Fibroblast of gingiva (primary cell): ENCODE measurements around the gene ABCA4.

ENCODE experiments used
- DNase-seq: peaks from one replicate; pipeline ENCODE4 v3.0.0-alpha.2; 2011; ENCODE audit warnings: low read depth

ABCA4 gene

DNA sequence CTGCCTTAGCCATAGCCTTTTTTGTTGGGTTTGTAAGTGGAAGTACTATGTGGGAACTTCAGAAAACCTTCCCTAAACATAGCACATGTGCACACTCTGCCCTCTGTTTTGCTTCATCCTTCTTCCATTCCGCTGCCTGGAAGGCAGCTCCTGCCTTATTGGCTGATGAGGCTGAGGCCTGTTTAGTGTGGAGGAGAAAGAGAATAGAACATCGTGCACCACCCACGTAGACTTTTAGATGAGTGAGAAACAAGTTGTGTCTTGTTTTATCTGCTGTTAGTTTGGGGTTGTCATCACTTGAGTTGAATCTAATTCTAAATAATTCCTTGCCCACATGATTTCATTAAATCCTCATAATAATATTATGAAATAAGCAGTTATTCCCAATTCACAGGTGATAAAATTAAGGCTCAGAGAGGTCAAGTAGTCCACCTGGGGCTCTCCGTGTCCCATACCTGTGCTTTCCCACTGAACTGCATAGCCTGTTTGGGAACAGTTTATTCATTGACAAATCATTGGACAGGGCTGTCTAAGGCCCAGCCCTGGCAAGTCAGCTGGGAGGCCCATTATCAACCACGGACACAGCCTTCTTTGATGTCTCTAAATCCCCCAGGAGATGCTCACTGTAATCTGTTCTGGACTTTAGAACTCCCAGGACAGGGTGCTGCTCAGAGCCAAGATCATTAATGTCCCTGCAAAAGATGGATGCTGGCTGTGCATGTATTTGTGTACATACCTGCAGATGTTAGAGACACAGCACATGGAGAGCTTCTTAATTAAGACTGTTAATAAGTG lies 93.0 kb downstream of the ABCA4 start:
- DNase-seq, result no peak

DNA sequence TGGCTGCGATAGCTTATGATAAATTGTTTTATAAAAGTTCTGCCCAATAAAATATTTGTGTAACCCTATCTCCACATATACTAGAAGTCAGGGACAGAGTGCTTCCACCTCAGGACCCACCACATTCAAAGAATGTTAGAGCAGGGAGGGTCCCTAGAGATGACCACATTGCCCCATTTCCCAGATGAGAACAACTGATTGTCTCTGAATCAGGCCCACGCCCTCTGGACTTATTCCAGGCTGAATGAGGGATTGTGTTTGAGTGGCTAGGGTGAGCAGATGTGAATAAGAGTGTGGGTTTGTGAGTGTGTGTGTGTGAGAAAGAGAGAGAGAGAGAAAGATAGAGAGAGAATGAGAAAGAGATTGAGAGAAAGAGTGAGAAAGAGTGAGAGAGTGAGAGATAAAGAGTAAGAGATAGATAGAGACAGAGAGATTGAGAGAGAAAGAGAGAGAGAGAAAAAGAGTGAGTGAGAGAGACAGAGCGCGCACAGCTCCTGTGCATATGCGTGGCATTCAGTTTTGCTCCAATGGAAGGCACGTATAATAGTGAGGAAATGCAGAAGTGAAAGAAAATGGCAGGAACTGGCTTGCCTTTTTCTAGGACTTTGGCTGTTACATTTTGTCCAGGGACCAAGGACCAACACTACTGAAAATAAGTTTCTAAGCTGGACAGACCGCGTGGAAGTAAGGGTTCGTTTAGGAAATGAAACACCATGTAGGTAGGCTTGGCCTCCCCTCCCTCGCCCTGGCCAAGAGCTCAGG lies 94.1 kb downstream of the ABCA4 start:
- no peak for DNase-seq

DNA sequence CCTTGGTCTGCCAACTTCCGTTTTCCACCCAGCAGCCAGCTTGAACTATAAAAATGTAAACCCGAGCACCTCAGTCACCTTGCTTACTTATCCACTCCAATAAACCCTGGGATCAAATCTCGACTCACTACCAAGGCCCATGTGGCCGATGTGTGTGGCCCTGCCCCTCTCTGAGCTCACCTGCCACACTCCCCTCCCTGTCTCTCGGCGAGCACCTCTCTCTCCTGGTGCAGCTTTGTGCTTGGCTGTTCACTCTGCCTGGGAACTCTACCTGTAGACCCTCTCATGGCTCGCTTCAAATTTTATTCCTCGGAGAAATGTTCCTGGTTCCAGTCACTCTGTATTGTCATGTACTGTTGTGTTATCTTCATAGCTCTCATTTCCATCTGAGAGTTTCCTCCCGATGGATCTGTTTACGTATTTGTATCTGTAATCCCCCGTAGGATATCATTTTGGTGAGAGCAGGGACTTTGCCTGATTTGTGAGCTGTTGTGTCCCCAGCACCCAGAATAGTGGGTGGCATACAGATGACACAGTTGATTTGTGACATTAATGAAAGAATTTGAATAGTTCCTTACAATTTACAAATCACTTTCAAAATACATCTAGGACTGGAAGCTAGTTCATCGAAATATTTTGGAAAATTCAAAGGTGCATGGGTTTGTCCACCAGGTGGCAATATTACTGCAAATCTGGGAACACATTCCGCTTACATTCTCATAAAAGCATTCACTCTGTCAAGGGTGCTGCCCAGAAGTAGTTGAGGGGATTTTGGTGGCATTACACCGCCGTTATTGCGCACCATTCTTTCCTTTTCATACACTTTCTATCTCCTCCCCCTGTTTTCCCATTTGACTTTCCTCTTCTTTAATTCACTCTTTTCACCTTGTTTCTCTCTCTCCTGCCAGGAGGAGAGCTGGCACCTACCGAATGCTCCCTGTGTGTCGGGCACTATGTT lies 95.3 kb downstream of the ABCA4 start:
- peak; percentile 51 for DNase-seq

DNA sequence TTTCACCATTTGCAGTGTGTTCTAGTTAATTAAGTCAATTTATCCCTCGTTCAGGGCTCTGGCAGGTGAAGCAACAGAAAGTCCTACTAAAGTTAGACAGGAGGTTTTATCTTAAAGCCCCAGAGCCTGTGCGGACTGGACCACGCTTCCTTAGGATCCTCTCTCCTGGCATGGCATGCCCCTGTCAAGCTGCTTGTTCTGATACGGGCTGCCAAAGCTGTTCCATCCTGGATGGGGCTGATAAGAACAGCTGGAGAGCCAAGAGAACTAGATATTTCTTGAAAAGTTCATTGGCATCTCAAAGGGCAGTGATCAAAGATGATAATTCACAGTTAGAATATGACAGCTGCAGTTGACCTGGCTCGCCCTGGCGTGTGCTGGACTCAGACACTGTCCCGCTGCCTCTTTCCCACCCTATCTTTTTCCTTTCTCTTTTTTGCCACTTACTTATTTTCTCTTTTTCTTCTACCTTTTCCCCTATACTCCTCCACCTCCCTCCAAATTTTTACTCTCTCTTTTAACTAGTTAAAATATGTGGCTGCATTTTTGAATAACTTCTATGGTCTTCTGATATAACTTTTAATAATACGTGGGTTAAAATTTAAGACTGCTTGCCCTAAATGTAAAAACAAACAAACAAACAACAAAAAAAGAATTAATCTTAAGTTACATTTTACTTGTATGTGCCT lies 96.7 kb downstream of the ABCA4 start:
- DNase-seq, result no peak

DNA sequence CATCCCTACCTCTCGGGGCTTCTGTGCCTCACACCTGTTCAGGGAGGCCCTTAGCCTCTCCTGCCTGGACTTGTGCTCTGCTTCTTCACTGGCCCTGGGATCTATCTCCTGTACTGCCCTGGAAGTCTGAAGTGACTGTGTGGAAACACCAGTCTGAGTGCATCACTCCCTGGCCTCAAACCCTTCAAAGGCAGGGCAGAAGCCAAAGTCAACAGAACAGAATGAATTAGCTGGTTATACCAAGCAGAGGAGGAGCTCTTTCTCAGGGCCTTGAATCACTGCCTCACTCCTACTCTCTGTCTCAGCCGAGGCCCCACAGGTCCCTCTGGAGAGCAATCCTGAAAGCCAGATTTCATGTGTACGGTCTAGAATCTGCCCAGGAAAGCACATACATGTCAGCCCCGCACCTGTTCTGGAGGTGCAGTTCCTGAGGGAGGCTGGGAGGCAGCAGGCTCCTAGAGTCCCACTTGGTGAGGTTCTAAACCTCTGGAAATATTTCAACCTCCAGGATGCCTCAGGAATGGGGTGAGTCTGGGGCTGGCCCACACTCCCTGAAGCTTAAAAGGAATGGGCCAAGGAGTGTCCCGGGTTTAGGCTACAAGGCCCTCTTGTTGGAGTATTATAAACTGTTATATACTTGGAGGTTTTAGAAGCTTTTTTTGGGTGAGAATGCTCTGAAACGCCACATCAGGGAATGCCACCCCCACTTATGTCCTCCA lies 98.3 kb downstream of the ABCA4 start:
- DNase-seq, result peak; percentile 78

DNA sequence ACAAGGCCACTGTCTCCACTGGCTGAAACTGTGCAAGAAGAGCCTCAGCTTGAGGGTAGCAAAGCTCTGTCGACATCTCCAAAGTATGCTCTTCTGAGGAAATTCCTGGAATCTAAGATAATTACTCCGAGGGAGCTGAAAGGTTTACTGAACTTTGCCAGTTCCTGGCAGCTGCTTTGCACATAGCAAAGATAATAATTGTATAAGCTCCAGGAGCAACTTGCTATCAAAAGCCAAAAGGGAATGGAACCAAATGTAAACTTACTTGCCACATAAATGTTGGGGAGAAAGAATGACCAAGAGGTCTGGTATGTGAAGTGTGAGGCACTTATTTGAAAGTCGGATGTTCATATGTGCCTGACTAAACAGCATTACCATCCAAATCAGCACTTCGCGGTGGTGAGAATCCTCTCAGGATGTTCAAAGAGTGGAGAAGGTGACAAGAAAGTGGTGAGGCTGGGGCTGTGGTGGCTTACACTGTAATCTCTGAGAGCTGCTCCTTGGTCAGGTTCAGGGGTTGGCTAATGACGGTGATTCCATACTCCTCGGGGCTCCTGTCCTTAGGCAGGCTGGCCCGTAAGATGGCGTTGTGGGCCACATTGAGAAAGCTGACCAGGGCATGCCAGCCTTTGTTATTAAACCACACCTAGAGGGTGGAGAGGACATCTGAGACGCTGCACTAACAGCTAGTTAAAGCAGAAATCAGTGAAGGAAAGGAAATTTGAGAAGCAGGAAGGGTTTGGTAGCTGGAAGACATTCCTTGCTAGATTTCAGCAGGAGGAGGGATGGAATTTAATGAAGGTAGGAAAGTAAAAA lies 100.0 kb downstream of the ABCA4 start:
- DNase-seq, result peak; percentile 79

DNA sequence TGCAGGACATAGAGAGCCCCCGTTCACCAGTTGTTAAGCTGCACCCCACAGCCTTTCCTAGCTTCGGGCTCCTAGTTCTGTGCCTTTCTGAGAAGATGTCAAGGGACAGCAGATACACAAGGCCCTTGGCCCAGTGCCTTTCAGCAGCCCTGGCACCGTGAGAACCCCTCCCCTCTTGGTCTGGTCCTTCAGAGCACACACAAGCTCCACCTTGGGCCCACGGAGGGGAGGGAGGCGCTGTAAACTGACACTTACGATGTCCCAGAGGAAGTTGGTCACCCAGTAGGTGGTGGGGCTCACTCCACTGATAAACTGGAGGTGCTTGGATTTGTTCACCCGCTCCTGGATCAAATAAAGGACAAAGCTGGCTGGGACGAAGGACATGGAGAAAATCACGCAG lies 101.6 kb downstream of the ABCA4 start:
- no peak for DNase-seq

DNA sequence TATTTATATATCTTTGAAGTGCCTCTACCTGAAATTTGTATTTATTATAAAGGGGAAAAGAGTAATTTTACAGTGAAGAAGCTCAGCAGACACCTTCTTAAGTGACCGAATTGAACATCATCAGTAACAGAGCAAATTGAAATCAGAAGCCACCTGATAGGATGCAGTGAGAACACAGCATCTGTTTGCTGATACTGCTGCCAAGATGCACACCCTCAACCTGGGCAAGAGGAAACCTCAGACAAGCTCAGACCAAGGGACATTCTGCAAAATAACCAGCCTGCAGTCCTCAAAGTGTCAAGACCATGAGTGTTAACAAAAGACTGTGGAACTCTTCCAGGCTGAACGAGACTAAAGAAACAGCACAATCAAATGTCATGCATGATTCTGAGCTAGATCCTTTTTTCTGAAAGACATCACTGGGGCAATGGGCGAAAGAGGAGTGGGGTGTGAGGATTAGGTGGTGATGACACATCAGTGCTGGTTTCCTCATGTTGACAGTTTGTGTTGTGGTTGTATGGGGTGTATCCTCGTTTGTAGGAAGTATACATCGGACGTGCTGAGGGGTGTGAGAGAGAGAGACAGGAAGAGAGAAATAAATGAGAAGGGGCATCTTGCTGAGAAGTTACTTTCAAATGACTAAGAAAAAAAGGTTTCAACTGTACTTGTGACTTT lies 103.7 kb downstream of the ABCA4 start:
- DNase-seq, result no peak

DNA sequence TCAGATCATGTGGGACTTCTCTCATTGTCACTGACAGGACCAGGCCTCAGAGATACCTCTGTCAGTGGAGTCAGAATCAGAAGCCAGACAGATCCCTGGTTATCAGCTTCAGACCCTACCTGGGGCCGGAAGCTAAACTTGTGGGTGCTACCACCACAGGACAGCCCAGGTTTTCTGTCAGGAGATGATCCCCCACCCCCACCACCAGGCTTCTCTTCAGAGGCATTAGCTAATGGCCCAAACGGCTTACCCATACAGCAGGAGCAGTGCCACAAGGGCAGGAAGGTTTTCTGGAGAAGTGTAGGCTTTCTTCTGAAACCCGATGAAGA lies 105.5 kb downstream of the ABCA4 start:
- DNase-seq, result no peak

DNA sequence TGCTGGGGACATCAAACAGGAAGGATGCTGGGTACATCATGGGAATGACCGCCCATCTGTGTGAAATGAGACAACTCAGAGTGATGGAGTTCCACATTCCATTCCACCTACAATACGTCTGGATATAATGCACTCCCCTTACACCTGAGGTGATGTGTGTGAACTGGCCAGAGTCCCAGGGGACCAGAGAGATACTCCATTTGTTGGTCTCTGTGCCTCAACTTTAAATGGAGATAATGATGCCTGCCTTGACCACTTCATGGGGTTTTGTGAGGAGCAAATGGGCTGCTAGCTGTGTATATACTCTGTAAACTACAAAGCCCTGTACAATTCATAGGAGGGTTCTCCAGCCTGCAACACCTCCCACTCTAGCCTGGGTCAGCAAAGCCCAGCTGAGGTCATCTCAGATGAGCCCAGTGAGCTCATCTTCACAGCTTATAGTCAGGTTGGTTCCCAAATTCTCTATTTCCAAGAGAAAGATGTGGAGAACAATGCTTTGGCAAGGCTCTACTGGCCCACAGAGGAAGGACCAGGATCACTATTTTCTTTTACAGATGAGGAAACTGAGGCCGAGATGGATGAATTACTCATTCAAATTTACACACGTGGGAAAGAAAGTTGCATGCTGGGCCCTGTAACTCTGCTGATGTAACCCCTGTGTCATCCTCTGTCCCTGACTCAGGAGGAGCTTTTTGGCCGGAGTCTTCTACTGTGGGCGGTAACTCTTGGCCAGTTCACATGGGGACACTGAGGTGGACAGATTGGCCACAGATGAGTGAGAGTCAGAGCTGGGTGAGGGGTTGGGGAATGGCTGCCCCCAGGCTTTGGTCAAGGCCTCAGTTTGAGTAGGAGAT lies 106.1 kb downstream of the ABCA4 start:
- no peak for DNase-seq

DNA sequence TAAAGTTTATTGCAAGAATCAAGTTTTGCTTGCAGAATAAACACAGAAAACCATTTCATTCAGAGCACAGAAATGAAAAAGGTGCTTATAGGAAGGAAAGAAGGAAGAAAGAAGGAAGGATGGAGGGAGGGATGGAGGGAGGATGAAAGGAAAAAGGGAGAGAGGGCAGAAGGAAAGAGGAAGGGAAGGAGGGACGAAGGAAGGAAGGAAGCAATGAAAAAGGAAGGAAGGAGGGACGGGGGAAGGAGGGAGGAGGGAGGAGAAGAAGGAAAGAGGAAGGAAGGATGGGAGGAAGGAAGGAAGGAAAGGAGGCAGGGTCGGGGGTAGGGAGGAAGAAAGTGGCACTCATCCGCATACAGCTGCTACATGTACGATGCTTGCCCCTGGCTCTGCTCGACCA lies 106.9 kb downstream of the ABCA4 start:
- no peak for DNase-seq

DNA sequence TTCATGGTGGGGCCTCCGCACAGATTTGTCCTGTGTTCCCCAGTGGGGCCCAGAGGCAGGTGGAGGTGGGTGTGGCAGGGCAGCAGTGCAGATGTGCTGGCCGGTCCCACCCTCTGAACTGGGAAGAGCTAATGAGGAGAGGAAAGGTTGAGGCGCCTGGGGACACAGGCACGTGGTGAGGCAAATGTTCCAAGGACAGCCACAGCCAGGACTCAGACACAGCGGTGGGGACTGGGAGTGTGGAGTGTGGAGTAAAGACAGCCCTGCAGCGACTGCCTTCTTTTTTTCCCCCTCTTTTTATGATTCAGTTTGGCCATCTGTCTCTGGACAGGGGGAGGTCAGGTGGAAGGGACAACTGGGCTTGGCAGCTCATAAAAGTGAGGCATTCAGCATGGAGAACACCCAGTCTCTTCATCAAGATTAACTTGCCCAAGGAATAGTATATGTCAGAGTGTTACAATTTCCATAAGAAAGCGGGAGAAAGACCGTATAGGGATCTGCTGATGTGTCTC lies 107.5 kb downstream of the ABCA4 start:
- DNase-seq, result no peak

DNA sequence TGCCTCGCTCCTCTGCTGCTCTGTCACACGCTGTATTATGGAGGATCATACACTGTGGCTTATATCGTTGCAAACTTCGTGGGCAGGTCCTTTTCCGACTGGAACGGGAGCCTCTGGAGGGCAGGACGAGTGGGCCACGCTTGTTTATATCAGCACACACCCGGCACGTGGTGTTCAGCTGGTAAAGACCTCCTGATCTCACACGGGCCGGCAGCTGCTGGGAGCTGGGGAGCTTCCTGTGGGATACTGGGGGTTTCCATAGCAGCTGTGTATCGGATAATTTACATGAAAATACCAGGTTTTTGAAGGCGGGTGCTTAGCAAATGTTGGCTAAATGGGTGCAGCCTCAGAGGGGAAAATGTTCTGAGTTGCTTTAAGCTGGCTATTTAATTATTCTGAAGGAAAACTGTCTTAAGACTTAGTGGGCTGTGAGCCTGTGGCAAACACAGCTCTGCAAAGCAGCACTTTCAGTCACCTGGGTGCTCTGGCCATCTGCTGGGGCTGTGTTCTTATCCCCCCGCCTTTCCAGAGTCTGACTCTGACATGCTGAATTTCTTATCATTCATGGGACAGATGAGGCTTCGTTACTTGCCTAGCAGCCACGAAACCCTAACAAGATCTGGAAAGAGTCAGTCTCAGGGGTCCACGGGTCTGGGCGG lies 108.1 kb downstream of the ABCA4 start:
- DNase-seq, result no peak

DNA sequence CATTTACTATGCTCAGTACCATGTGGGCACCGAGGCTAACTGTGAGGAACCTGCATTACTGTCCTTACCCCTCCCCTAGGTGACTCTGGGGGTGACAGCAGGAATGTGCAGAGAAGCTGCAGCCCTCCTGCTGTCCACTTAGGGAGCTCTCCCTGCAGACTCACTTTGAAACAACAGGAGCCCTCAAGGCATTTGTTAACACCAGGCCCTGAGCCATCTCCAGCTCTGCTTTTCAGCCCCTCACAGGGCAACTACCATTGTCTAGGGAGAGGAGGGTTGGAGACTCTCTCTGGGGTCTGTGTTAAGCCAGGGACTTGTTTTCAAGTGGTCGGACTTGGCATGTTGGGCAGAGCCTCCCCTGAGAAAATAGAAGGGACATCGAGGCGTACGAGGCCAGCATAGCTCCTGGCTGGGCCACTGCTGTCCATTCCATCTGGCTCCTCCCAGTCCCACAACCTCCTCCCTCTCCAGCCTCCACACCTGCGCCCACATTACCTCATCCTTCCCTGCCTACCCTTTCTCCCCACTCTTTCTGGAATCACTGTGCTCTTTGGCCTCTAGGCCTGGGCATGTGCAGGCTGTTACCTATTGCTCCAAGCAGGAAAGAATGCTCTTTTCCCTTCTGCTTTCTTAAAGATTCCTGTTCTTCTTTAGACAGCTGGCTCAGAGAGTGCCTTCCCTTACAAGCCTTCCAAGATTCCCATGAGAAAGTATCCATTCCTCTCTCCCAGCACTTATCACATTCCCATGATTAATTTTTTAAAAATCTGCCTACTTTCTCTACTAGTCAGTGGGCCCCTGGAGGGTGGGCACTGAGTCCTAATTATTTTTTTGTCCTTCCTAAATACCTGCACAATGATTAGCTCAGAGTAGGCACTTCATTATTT lies 109.0 kb downstream of the ABCA4 start:
- no peak for DNase-seq

DNA sequence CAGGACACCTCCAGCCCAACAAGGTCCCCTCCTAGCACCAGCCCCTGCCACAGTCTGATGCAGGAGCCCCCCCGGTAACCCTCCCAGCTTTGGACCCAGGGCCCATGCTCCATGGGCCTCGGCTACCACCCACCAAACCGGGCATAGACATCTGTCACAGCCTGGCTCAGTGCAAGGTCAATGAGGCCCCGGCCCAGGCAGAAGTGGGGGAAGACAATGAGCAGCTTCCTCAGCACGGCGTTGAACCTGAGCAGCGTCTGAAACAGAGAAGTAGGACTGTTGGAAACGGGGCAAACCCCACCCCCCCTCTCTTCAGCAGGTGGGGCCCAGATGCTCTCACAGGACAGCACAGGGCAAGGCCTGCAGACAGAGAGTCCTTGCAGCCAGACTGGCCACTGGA lies 109.8 kb downstream of the ABCA4 start:
- no peak for DNase-seq

DNA sequence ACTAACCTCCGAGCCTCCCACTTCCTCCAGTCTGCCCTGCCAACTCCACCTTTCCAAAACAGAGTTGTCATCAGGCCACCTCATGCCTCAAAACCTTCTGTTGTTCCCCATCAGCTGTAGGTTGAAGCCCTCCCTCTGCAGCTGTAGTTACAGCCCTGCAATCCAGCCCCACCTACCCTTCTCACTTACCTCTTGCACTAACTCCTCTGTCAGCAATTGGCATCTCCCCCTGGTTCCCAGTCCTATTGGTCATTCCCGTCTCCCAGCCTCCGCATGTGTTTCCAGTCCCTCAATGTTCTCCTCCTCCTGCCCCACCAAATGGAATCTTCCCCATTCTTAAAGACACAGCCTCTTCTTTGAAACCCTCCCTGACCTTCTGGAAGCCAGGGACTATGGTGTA lies 111.6 kb downstream of the ABCA4 start:
- DNase-seq, result no peak

DNA sequence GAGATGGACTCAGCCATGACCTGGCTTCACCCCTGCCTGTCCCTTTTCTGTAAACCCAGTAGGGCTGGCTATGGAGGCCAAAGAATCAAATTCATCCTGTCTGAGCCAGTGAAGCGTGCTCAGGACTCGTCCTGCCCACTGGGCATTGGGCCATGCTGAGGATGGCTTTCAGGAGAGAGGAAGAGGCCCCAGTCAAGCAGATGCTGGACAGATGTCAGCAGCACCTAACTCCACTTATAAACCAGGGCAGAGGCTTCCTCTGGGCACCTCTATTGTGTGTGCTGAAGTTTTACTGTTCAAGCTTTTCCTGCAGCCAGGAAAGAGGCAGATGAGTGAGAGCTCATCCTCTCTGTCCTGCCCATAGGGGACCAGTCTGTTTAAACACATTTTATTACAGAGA lies 114.3 kb downstream of the ABCA4 start:
- no peak for DNase-seq
